Parathyroid adenoma (tissue), 2 donors: ENCODE data around the gene P2RX1.

Experiments used
- H2AFZ ChIP-seq: fragments of 300-600 bp; sonication (generic); one replicate; pipeline ENCODE4 v1.7.0; 2017; ENCODE audit warnings: antibody characterized with exemption, mild to moderate bottlenecking
- H3K27ac ChIP-seq: fragments of 300-600 bp; sonication (generic); one replicate; pipeline ENCODE4 v1.7.0; 2017
- H3K27me3 ChIP-seq: fragments of 300-600 bp; sonication (generic); one replicate; pipeline ENCODE4 v1.7.0; 2017; ENCODE audit warnings: low read length; ENCODE audit not compliant: control insufficient read depth, insufficient read depth
- H3K36me3 ChIP-seq: fragments of 300-600 bp; sonication (generic); one replicate; pipeline ENCODE4 v1.7.0; 2017; ENCODE audit warnings: low read length; ENCODE audit not compliant: control insufficient read depth, insufficient read depth
- H3K4me1 ChIP-seq: fragments of 300-600 bp; sonication (generic); one replicate; pipeline ENCODE4 v1.7.0; 2017; ENCODE audit warnings: control low read depth
- H3K4me2 ChIP-seq: fragments of 300-600 bp; sonication (generic); one replicate; pipeline ENCODE4 v1.7.0; 2017; ENCODE audit warnings: low read length
- H3K4me3 ChIP-seq: fragments of 300-600 bp; sonication (generic); one replicate; pipeline ENCODE4 v1.7.0; 2017; ENCODE audit warnings: low read depth, low read length
- H3K79me2 ChIP-seq: fragments of 300-600 bp; sonication (generic); one replicate; pipeline ENCODE4 v1.7.0; 2017; ENCODE audit warnings: control low read depth
- H3K9ac ChIP-seq: fragments of 300-600 bp; sonication (generic); one replicate; pipeline ENCODE4 v1.7.0; 2017; ENCODE audit warnings: mild to moderate bottlenecking
- H3K9me3 ChIP-seq: fragments of 300-600 bp; sonication (generic); one replicate; pipeline ENCODE4 v1.7.0; 2017; ENCODE audit warnings: low read length; ENCODE audit not compliant: control insufficient read depth
- CTCF ChIP-seq: fragments of 300-600 bp; sonication (generic); IDR thresholded peaks from one replicate; pipeline ENCODE4 v1.7.0; 2017; ENCODE audit warnings: antibody characterized with exemption, mild to moderate bottlenecking
- donor health status: primary hyperparathyroidism.

Gene P2RX1

GRCh38 chr17:3903051-3903825 lies 13.0 kb downstream of the P2RX1 start:
- Histone ChIP-seq H3K9me3 (no peaks in the 10 kb centered on the region), H3K27ac (no peak overlapping the region), H2AFZ (no peak overlapping the region), H3K4me1 (no peaks in the 10 kb centered on the region), H3K79me2 (no peaks in the 10 kb centered on the region), H3K27me3 (no peaks in the 10 kb centered on the region), H3K9ac (no peak overlapping the region), H3K4me3 (no peak overlapping the region), H3K4me2 (no peak overlapping the region), H3K36me3 (no peaks in the 10 kb centered on the region)
- TF ChIP-seq CTCF, result no peak

GRCh38 chr17:3900646-3901045 lies 15.6 kb downstream of the P2RX1 start:
- no peaks in the 10 kb centered on the region for H3K4me1 ChIP-seq
- H3K79me2 ChIP-seq, result no peaks in the 10 kb centered on the region
- no peak overlapping the region for H3K27ac ChIP-seq
- no peak overlapping the region for H3K4me2 ChIP-seq
- no peaks in the 10 kb centered on the region for H3K27me3 ChIP-seq
- H3K9ac ChIP-seq, result no peak overlapping the region
- no peaks in the 10 kb centered on the region for H3K9me3 ChIP-seq
- TF ChIP-seq CTCF, result no peak
- H2AFZ ChIP-seq, result no peak overlapping the region
- H3K4me3 ChIP-seq, result no peak overlapping the region
- no peaks in the 10 kb centered on the region for H3K36me3 ChIP-seq

GRCh38 chr17:3897731-3898130 lies 18.5 kb downstream of the P2RX1 start:
- Histone ChIP-seq H3K27ac (no peak overlapping the region), H3K9me3 (no peaks in the 10 kb centered on the region), H3K4me3 (no peak overlapping the region), H3K36me3 (no peaks in the 10 kb centered on the region), H3K27me3 (no peaks in the 10 kb centered on the region), H3K79me2 (no peaks in the 10 kb centered on the region), H2AFZ (no peak overlapping the region), H3K9ac (no peak overlapping the region), H3K4me2 (no peak overlapping the region), H3K4me1 (peaks cover 10% of the 10 kb centered on the region)
- no peak for TF ChIP-seq CTCF

- Histone ChIP-seq H3K36me3 (no peaks in the 10 kb centered on the region), H3K4me2 (no peak overlapping the region), H3K27ac (no peak overlapping the region), H2AFZ (no peak overlapping the region), H3K4me1 (peaks cover 10% of the 10 kb centered on the region), H3K4me3 (no peak overlapping the region), H3K27me3 (no peaks in the 10 kb centered on the region), H3K9ac (no peak overlapping the region), H3K79me2 (no peaks in the 10 kb centered on the region), H3K9me3 (no peaks in the 10 kb centered on the region)
- no peak for TF ChIP-seq CTCF
Measured at GRCh38 chr17:3896968-3897235, 19.4 kb downstream of the P2RX1 start.
